SJSA1 (cell line): Measurements from ENCODE around the gene CBX8. TPM values are rescaled to one million over a fixed set of nuclear protein-coding genes. Genes with fewer than 3 reads are reported as not detected.

ENCODE experiments used
- DNase-seq, 2 experiments: peaks; one replicate each; pipeline ENCODE4 v3.0.0-alpha.2; 2015 to 2020; ENCODE audit warnings: low spot score in 2 of 2, low read depth in 1 of 2
- H3K27ac ChIP-seq: fragments of 250-450 bp; sonication (Bioruptor Pico); 2 replicates; pipeline ENCODE4 v1.5.1; 2020; ENCODE audit warnings: mild to moderate bottlenecking, moderate library complexity
- H3K27me3 ChIP-seq: fragments of 250-450 bp; sonication (Bioruptor Pico); replicated peaks from 2 replicates; pipeline ENCODE4 v1.5.1; 2020; ENCODE audit warnings: mild to moderate bottlenecking, moderate library complexity
- H3K36me3 ChIP-seq: fragments of 250-450 bp; sonication (Bioruptor Pico); 2 replicates; pipeline ENCODE4 v1.5.1; 2020; ENCODE audit warnings: mild to moderate bottlenecking
- H3K4me1 ChIP-seq: fragments of 250-450 bp; sonication (Bioruptor Pico); replicated peaks from 2 replicates; pipeline ENCODE4 v1.6.1; 2021; ENCODE audit warnings: mild to moderate bottlenecking
- H3K4me3 ChIP-seq: fragments of 250-450 bp; sonication (Bioruptor Pico); 2 replicates; pipeline ENCODE4 v1.5.1; 2020; ENCODE audit warnings: mild to moderate bottlenecking
- H3K9me3 ChIP-seq: fragments of 250-450 bp; sonication (Bioruptor Pico); replicated peaks from 2 replicates; pipeline ENCODE4 v1.5.1; 2020; ENCODE audit warnings: mild to moderate bottlenecking
- total RNA-seq: library from RNA; depleted of rRNA; stranded (reverse); fragments of >200 nt; shearing (Covaris generic); gene quantifications from 2 replicates; pipeline ENCODE4 v1.2.3, GENCODE V29; 2014; rRNA removed

Gene CBX8
- 9.0 and 21.0 TPM in 2 replicates for total RNA-seq

GRCh38 chr17:79796763-79797491, at the start of gene CBX8:
CBX8 (minus strand) TSS chr17:79797077; CDS start chr17:79796998, 79 bp downstream.
- Histone ChIP-seq H3K4me3 (peak within 1 kb of the TSS; percentile 85), H3K4me1 (peaks cover 75% of the 10 kb centered on the region), H3K27me3 (peaks cover 43% of the 10 kb centered on the region), H3K36me3 (peaks cover 22% of the 10 kb centered on the region), H3K27ac (peak within 1 kb of the TSS; percentile 76), H3K9me3 (peaks cover 4% of the 10 kb centered on the region; the same call in 1 of the 2 replicates)
- DNase-seq = peak; percentile 100

GRCh38 chr17:79845601-79845949, 48.7 kb upstream of the CBX8 start:
- Histone ChIP-seq H3K27me3 (peaks cover 34% of the 10 kb centered on the region), H3K9me3 (peaks cover 24% of the 10 kb centered on the region), H3K27ac (no peak overlapping the region), H3K4me3 (no peak overlapping the region), H3K4me1 (peaks cover 49% of the 10 kb centered on the region), H3K36me3 (peaks cover 4% of the 10 kb centered on the region; the same call in 1 of the 2 replicates)
- no peak for DNase-seq

- Histone ChIP-seq H3K9me3 (peaks cover 28% of the 10 kb centered on the region), H3K27me3 (peaks cover 39% of the 10 kb centered on the region), H3K36me3 (peaks cover 4% of the 10 kb centered on the region; the same call in 1 of the 2 replicates), H3K27ac (no peak overlapping the region), H3K4me1 (peaks cover 49% of the 10 kb centered on the region), H3K4me3 (no peak overlapping the region)
- peak in 1 of 2 experiments; percentile 47 for DNase-seq
These were observed 48.2 kb upstream of the CBX8 start for GRCh38 chr17:79844869-79845600.

GRCh38 chr17:79843816-79844800, 47.2 kb upstream of the CBX8 start:
- Histone ChIP-seq H3K4me3 (peak overlapping the region; percentile 41), H3K27ac (peak overlapping the region; percentile 60)
- peak; percentile 73 to 83 for DNase-seq

GRCh38 chr17:79843474-79843815, 46.6 kb upstream of the CBX8 start:
- peaks cover 31% of the 10 kb centered on the region for H3K9me3 ChIP-seq
- no peak for DNase-seq
- peak overlapping the region; percentile 41 for H3K4me3 ChIP-seq
- H3K4me1 ChIP-seq = peaks cover 52% of the 10 kb centered on the region
- peaks cover 43% of the 10 kb centered on the region for H3K27me3 ChIP-seq
- H3K36me3 ChIP-seq = peaks cover 6% of the 10 kb centered on the region
- H3K27ac ChIP-seq = 0 out of 2 replicates have a peak overlapping the region, but pooled peaks have one; percentile 60

More at GRCh38 chr17:79843816-79844800, 47.2 kb upstream of the CBX8 start:
- Histone ChIP-seq H3K27me3 (peaks cover 43% of the 10 kb centered on the region), H3K4me1 (peaks cover 52% of the 10 kb centered on the region), H3K36me3 (peaks cover 4% of the 10 kb centered on the region; the same call in 1 of the 2 replicates), H3K9me3 (peaks cover 31% of the 10 kb centered on the region)

- H3K4me1 ChIP-seq = peaks cover 55% of the 10 kb centered on the region
- H3K9me3 ChIP-seq = peaks cover 31% of the 10 kb centered on the region
- H3K27me3 ChIP-seq = peaks cover 43% of the 10 kb centered on the region
- H3K36me3 ChIP-seq = peaks cover 12% of the 10 kb centered on the region
- no peak overlapping the region for H3K27ac ChIP-seq
- peak overlapping the region; percentile 41; the same call in 1 of the 2 replicates for H3K4me3 ChIP-seq
- DNase-seq = no peak
These were observed 46.0 kb upstream of the CBX8 start for GRCh38 chr17:79842656-79843473.

- Histone ChIP-seq H3K4me3 (no peak overlapping the region), H3K27ac (no peak overlapping the region), H3K36me3 (peaks cover 18% of the 10 kb centered on the region), H3K27me3 (peaks cover 43% of the 10 kb centered on the region), H3K9me3 (peaks cover 31% of the 10 kb centered on the region), H3K4me1 (peaks cover 61% of the 10 kb centered on the region)
- no peak for DNase-seq
These were observed 45.3 kb upstream of the CBX8 start for GRCh38 chr17:79842136-79842655.

GRCh38 chr17:79841369-79842135, 44.7 kb upstream of the CBX8 start:
- H3K36me3 ChIP-seq = peaks cover 25% of the 10 kb centered on the region
- H3K4me1 ChIP-seq = peaks cover 68% of the 10 kb centered on the region
- no peak for DNase-seq
- H3K27ac ChIP-seq = no peak overlapping the region
- H3K9me3 ChIP-seq = peaks cover 31% of the 10 kb centered on the region
- H3K4me3 ChIP-seq = no peak overlapping the region
- H3K27me3 ChIP-seq = peaks cover 43% of the 10 kb centered on the region

GRCh38 chr17:79840989-79841286, 44.1 kb upstream of the CBX8 start:
- peaks cover 31% of the 10 kb centered on the region for H3K9me3 ChIP-seq

GRCh38 chr17:79840269-79840988, 43.6 kb upstream of the CBX8 start:
- Histone ChIP-seq H3K4me1 (peaks cover 64% of the 10 kb centered on the region), H3K9me3 (peaks cover 31% of the 10 kb centered on the region), H3K27ac (no peak overlapping the region; the same call in 1 of the 2 replicates), H3K36me3 (peaks cover 36% of the 10 kb centered on the region), H3K27me3 (peaks cover 43% of the 10 kb centered on the region), H3K4me3 (peak overlapping the region; percentile 55)
- peak in 1 of 2 experiments; percentile 42 for DNase-seq

More at GRCh38 chr17:79840989-79841286, 44.1 kb upstream of the CBX8 start:
- Histone ChIP-seq H3K36me3 (peaks cover 31% of the 10 kb centered on the region), H3K27ac (no peak overlapping the region), H3K4me3 (no peak overlapping the region), H3K27me3 (peaks cover 43% of the 10 kb centered on the region), H3K4me1 (peaks cover 69% of the 10 kb centered on the region)
- DNase-seq = no peak

GRCh38 chr17:79839356-79840268, 42.7 kb upstream of the CBX8 start, which contains the start of gene CBX4:
CBX4 (minus strand) TSS chr17:79839440; CDS start chr17:79839251, 189 bp downstream.
- H3K4me1 ChIP-seq = peaks cover 57% of the 10 kb centered on the region
- H3K27me3 ChIP-seq = peaks cover 43% of the 10 kb centered on the region
- H3K36me3 ChIP-seq = peaks cover 44% of the 10 kb centered on the region
- peak; percentile 97 to 98 for DNase-seq
- H3K27ac ChIP-seq = peak within 1 kb of the TSS; percentile 93
- peaks cover 31% of the 10 kb centered on the region for H3K9me3 ChIP-seq
- peak within 1 kb of the TSS; percentile 55 for H3K4me3 ChIP-seq
